WTC11 (cell line): ENCODE measurements around the gene KRT36. TPM values are rescaled to one million over a fixed set of nuclear protein-coding genes. Genes with fewer than 3 reads are reported as not detected.

Experiments used
- ATAC-seq: fragments of 200-7000 bp; cut with Tn5 transposase; 2 replicates; pipeline ENCODE4 v1.10.0; 2021; ENCODE audit warnings: mild to moderate bottlenecking, moderate library complexity
- CTCF ChIA-PET: fragments of 300-600 bp; sonication (Branson Sonifier 250); formaldehyde crosslinking; loops from one replicate; lab custom pipeline; 2021; ENCODE audit warnings: antibody characterized with exemption; lab: Charles Lee
- POLR2A ChIA-PET: fragments of 350-600 bp; sonication (Branson Sonifier 250); formaldehyde crosslinking; loops from one replicate; lab custom pipeline; 2021; ENCODE audit warnings: antibody characterized with exemption; lab: Charles Lee
- DNase-seq: peaks from one replicate; pipeline ENCODE4 v3.0.0; 2021; ENCODE audit warnings: low spot score
- H3K27ac Mint-ChIP-seq: 2 replicates; pipeline ENCODE4 v1.8.0; 2021; ENCODE audit warnings: mixed read lengths
- H3K27me3 Mint-ChIP-seq: 2 replicates; pipeline ENCODE4 v1.8.0; 2021; ENCODE audit warnings: low read depth, mild to moderate bottlenecking, moderate library complexity, mixed read lengths
- H3K36me3 Mint-ChIP-seq: 2 replicates; pipeline ENCODE4 v1.8.0; 2021; ENCODE audit warnings: mixed read lengths
- H3K4me1 Mint-ChIP-seq: 2 replicates; pipeline ENCODE4 v1.8.0; 2022; ENCODE audit warnings: mixed read lengths
- H3K4me3 Mint-ChIP-seq: 2 replicates; pipeline ENCODE4 v1.8.0; 2021; ENCODE audit warnings: mild to moderate bottlenecking, moderate library complexity, mixed read lengths
- H3K9me3 Mint-ChIP-seq: 2 replicates; pipeline ENCODE4 v1.8.0; 2021; ENCODE audit warnings: mixed read lengths
- ATF1 ChIP-seq: sonication (generic); formaldehyde crosslinking; IDR thresholded peaks from 2 replicates; pipeline ENCODE4 v1.8.1; 2023; ENCODE audit warnings: mild to moderate bottlenecking, moderate library complexity, missing genetic modification reagents
- CBFB ChIP-seq: sonication (generic); formaldehyde crosslinking; IDR thresholded peaks from 2 replicates; pipeline ENCODE4 v1.8.1; 2022; ENCODE audit warnings: mild to moderate bottlenecking, low read depth, missing genetic modification reagents
- CREB1 ChIP-seq: sonication (generic); formaldehyde crosslinking; IDR thresholded peaks from 2 replicates; pipeline ENCODE4 v1.8.0; 2023; ENCODE audit warnings: mild to moderate bottlenecking, missing genetic modification reagents
- E2F1 ChIP-seq: sonication (generic); formaldehyde crosslinking; IDR thresholded peaks from 2 replicates; pipeline ENCODE4 v1.8.0; 2022; ENCODE audit warnings: mild to moderate bottlenecking, missing genetic modification reagents
- FOXK1 ChIP-seq: sonication (generic); formaldehyde crosslinking; IDR thresholded peaks from 2 replicates; pipeline ENCODE4 v1.8.0; 2022; ENCODE audit warnings: mild to moderate bottlenecking, moderate library complexity, missing genetic modification reagents
- GABPB1 ChIP-seq: sonication (generic); formaldehyde crosslinking; IDR thresholded peaks from 2 replicates; pipeline ENCODE4 v1.8.1; 2023; ENCODE audit warnings: mild to moderate bottlenecking, missing genetic modification reagents
- GTF2I ChIP-seq: fragments of 250-450 bp; sonication (Bioruptor Pico); conservative IDR thresholded peaks from 2 replicates; pipeline ENCODE4 v1.4.0; 2021; ENCODE audit warnings: mild to moderate bottlenecking
- IRF2 ChIP-seq: sonication (generic); formaldehyde crosslinking; IDR thresholded peaks from 2 replicates; pipeline ENCODE4 v1.8.0; 2022; ENCODE audit warnings: low read depth, missing genetic modification reagents, borderline replicate concordance
- MYBL2 ChIP-seq: sonication (generic); formaldehyde crosslinking; IDR thresholded peaks from 2 replicates; pipeline ENCODE4 v1.8.1; 2023; ENCODE audit warnings: mild to moderate bottlenecking, moderate library complexity, missing genetic modification reagents
- NFYB ChIP-seq: sonication (generic); formaldehyde crosslinking; conservative IDR thresholded peaks from 2 replicates; pipeline ENCODE4 v1.8.0; 2022; ENCODE audit warnings: low read depth, missing genetic modification reagents
- NR1H2 ChIP-seq: sonication (generic); formaldehyde crosslinking; IDR thresholded peaks from 2 replicates; pipeline ENCODE4 v1.9.0; 2021; ENCODE audit warnings: mild to moderate bottlenecking, moderate library complexity, missing genetic modification reagents
- NR2C2 ChIP-seq: sonication (generic); formaldehyde crosslinking; IDR thresholded peaks from 2 replicates; pipeline ENCODE4 v1.8.0; 2022; ENCODE audit warnings: mild to moderate bottlenecking, missing genetic modification reagents
- NR3C1 ChIP-seq: sonication (generic); formaldehyde crosslinking; conservative IDR thresholded peaks from 2 replicates; pipeline ENCODE4 v1.8.1; 2023; ENCODE audit warnings: low read depth, mild to moderate bottlenecking, missing genetic modification reagents
- SMAD3 ChIP-seq: sonication (generic); formaldehyde crosslinking; IDR thresholded peaks from 2 replicates; pipeline ENCODE4 v1.8.0; 2022; ENCODE audit warnings: missing genetic modification reagents, mild to moderate bottlenecking, borderline replicate concordance
- SOX15 ChIP-seq: fragments of 250-450 bp; sonication (Bioruptor Pico); IDR thresholded peaks from 2 replicates; pipeline ENCODE4 v1.9.0; 2021; ENCODE audit warnings: mild to moderate bottlenecking
- ZBTB21 ChIP-seq: sonication (generic); formaldehyde crosslinking; IDR thresholded peaks from 2 replicates; pipeline ENCODE4 v1.8.1; 2023; ENCODE audit warnings: mild to moderate bottlenecking, missing genetic modification reagents, borderline replicate concordance
- total RNA-seq: library from RNA; stranded (reverse); gene quantifications from 3 replicates; pipeline ENCODE4 v1.2.3, GENCODE V29; 2021
- TF ChIP-seq, protein P1 (sequence below): sonication (generic); formaldehyde crosslinking; IDR thresholded peaks from 2 replicates; pipeline ENCODE4 v1.8.0; 2023; ENCODE audit warnings: mild to moderate bottlenecking, missing genetic modification reagents
- TF ChIP-seq, protein P2 (sequence below): sonication (generic); formaldehyde crosslinking; IDR thresholded peaks from 2 replicates; pipeline ENCODE4 v1.8.1; 2022; ENCODE audit warnings: missing genetic modification reagents, borderline replicate concordance
- TF ChIP-seq, protein P3 (sequence below): fragments of 200-600 bp; IDR thresholded peaks from 2 replicates; pipeline ENCODE4 v1.8.0; 2022; ENCODE audit warnings: antibody characterized with exemption
- TF ChIP-seq, protein P4 (sequence below): sonication (generic); formaldehyde crosslinking; IDR thresholded peaks from 2 replicates; pipeline ENCODE4 v1.8.1; 2022; ENCODE audit warnings: low read depth, mild to moderate bottlenecking, moderate library complexity, missing genetic modification reagents, borderline replicate concordance
- TF ChIP-seq, protein P5 (sequence below): sonication (generic); formaldehyde crosslinking; IDR thresholded peaks from 2 replicates; pipeline ENCODE4 v1.8.0; 2022; ENCODE audit warnings: mild to moderate bottlenecking, missing genetic modification reagents
- TF ChIP-seq, protein P6 (sequence below): fragments of 250-450 bp; sonication (Bioruptor Pico); IDR thresholded peaks from 2 replicates; pipeline ENCODE4 v2.1.2; 2022; ENCODE audit warnings: mild to moderate bottlenecking, moderate library complexity

Gene KRT36
- total RNA-seq, 1 experiment from 2014 or later: not detected

DNA sequence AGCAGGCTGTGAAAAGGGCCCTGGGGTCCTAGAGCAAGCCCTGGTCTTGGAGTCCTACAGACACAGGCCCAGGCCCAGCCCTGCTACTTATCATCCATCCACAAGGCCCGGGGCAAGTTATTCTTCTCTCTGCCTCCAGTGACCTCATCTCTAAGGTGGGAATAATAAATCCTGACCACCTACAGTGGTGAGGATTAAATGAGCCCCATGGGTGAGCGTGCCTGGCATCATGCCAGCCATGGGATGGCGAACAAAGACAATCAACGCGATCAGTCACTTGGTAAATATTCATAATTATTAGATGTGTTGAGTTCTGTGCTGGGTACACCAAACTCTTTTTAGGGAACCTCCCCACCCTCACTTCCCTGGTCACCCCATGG lies 23.4 kb upstream of the KRT36 start:
- ChIA-PET POLR2A (no interaction called here), CTCF (interaction anchor here (0.9 to 15.4 kb wide), 3 partner anchors 9 to 36 kb away, joined by 3 to 116 read pairs (median 3); no protein-coding TSS in a partner anchor)
- DNase-seq (no peak), ATAC-seq (no peak)
- no peak overlapping the region for H3K27ac Mint-ChIP-seq
- H3K4me1 Mint-ChIP-seq: peaks cover 24% of the 10 kb centered on the region
- H3K9me3 Mint-ChIP-seq: no peaks in the 10 kb centered on the region
- TF ChIP-seq, protein P1, sequence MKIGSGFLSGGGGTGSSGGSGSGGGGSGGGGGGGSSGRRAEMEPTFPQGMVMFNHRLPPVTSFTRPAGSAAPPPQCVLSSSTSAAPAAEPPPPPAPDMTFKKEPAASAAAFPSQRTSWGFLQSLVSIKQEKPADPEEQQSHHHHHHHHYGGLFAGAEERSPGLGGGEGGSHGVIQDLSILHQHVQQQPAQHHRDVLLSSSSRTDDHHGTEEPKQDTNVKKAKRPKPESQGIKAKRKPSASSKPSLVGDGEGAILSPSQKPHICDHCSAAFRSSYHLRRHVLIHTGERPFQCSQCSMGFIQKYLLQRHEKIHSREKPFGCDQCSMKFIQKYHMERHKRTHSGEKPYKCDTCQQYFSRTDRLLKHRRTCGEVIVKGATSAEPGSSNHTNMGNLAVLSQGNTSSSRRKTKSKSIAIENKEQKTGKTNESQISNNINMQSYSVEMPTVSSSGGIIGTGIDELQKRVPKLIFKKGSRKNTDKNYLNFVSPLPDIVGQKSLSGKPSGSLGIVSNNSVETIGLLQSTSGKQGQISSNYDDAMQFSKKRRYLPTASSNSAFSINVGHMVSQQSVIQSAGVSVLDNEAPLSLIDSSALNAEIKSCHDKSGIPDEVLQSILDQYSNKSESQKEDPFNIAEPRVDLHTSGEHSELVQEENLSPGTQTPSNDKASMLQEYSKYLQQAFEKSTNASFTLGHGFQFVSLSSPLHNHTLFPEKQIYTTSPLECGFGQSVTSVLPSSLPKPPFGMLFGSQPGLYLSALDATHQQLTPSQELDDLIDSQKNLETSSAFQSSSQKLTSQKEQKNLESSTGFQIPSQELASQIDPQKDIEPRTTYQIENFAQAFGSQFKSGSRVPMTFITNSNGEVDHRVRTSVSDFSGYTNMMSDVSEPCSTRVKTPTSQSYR: no peak
- TF ChIP-seq CREB1 (CRISPR knock-in tag) (no peak), SOX15 (CRISPR knock-in tag) (no peak), FOXK1 (no peak), NR1H2 (CRISPR knock-in tag) (no peak), GABPB1 (CRISPR knock-in tag) (no peak), MYBL2 (no peak), CBFB (CRISPR knock-in tag) (no peak), NR3C1 (CRISPR knock-in tag) (no peak), SMAD3 (no peak), NFYB (CRISPR knock-in tag) (no peak), IRF2 (CRISPR knock-in tag) (no peak), ATF1 (no peak)
- TF ChIP-seq, protein P2, sequence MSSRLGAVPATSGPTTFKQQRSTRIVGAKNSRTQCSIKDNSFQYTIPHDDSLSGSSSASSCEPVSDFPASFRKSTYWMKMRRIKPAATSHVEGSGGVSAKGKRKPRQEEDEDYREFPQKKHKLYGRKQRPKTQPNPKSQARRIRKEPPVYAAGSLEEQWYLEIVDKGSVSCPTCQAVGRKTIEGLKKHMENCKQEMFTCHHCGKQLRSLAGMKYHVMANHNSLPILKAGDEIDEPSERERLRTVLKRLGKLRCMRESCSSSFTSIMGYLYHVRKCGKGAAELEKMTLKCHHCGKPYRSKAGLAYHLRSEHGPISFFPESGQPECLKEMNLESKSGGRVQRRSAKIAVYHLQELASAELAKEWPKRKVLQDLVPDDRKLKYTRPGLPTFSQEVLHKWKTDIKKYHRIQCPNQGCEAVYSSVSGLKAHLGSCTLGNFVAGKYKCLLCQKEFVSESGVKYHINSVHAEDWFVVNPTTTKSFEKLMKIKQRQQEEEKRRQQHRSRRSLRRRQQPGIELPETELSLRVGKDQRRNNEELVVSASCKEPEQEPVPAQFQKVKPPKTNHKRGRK (CRISPR knock-in tag): no peak
- TF ChIP-seq, protein P3, sequence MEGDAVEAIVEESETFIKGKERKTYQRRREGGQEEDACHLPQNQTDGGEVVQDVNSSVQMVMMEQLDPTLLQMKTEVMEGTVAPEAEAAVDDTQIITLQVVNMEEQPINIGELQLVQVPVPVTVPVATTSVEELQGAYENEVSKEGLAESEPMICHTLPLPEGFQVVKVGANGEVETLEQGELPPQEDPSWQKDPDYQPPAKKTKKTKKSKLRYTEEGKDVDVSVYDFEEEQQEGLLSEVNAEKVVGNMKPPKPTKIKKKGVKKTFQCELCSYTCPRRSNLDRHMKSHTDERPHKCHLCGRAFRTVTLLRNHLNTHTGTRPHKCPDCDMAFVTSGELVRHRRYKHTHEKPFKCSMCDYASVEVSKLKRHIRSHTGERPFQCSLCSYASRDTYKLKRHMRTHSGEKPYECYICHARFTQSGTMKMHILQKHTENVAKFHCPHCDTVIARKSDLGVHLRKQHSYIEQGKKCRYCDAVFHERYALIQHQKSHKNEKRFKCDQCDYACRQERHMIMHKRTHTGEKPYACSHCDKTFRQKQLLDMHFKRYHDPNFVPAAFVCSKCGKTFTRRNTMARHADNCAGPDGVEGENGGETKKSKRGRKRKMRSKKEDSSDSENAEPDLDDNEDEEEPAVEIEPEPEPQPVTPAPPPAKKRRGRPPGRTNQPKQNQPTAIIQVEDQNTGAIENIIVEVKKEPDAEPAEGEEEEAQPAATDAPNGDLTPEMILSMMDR: no peak
- TF ChIP-seq, protein P4, sequence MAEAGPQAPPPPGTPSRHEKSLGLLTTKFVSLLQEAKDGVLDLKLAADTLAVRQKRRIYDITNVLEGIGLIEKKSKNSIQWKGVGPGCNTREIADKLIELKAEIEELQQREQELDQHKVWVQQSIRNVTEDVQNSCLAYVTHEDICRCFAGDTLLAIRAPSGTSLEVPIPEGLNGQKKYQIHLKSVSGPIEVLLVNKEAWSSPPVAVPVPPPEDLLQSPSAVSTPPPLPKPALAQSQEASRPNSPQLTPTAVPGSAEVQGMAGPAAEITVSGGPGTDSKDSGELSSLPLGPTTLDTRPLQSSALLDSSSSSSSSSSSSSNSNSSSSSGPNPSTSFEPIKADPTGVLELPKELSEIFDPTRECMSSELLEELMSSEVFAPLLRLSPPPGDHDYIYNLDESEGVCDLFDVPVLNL (CRISPR knock-in tag): no peak
- TF ChIP-seq, protein P5, sequence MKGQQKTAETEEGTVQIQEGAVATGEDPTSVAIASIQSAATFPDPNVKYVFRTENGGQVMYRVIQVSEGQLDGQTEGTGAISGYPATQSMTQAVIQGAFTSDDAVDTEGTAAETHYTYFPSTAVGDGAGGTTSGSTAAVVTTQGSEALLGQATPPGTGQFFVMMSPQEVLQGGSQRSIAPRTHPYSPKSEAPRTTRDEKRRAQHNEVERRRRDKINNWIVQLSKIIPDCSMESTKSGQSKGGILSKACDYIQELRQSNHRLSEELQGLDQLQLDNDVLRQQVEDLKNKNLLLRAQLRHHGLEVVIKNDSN (CRISPR knock-in tag): no peak
- no peaks in the 10 kb centered on the region; the same call in 1 of the 2 replicates for H3K27me3 Mint-ChIP-seq
- no peak overlapping the region for H3K4me3 Mint-ChIP-seq
- no peaks in the 10 kb centered on the region for H3K36me3 Mint-ChIP-seq

DNA sequence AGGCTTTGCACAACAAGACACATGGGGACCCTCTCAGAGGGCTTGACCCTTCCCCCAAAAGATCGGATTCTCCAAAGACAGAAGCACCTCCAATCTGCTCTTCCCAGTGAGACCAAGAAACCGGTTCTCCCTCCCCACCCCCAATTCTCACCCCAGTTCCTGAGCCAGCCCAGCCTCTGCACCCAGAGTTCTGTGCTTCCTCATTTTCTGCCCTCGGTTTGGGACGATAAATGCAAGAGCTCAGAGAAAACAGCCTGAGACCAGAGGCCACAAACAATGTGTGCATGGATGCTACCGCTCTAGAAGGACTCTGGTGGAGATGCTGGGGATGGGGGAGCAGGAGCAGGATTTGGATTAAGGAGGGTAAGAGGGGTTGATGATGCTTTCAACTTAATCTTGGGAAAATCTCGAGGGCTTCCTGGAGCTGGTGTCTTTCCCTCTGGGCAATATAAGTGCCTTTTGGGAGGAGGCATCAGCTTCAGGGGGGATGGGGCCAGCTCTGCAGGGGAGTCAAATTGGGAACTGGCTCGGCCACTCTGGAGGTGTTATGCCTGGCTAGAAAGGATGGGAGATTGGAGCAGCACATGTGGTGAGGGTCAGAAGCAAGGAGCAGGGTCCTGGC lies 22.9 kb upstream of the KRT36 start:
- Mint-ChIP-seq H3K4me3 (no peak overlapping the region), H3K27ac (no peak overlapping the region), H3K9me3 (no peaks in the 10 kb centered on the region), H3K4me1 (peaks cover 24% of the 10 kb centered on the region), H3K36me3 (no peaks in the 10 kb centered on the region), H3K27me3 (no peaks in the 10 kb centered on the region; the same call in 1 of the 2 replicates)
- ChIA-PET CTCF (interaction anchor here (0.9 to 15.4 kb wide), 4 partner anchors 9 to 136 kb away, joined by 3 to 116 read pairs (median 3); no protein-coding TSS in a partner anchor), POLR2A (no interaction called here)
- ATAC-seq (no peak), DNase-seq (no peak)
- no peak for TF ChIP-seq GTF2I
- TF ChIP-seq ZBTB21 (CRISPR knock-in tag): no peak
- TF ChIP-seq, protein P6, sequence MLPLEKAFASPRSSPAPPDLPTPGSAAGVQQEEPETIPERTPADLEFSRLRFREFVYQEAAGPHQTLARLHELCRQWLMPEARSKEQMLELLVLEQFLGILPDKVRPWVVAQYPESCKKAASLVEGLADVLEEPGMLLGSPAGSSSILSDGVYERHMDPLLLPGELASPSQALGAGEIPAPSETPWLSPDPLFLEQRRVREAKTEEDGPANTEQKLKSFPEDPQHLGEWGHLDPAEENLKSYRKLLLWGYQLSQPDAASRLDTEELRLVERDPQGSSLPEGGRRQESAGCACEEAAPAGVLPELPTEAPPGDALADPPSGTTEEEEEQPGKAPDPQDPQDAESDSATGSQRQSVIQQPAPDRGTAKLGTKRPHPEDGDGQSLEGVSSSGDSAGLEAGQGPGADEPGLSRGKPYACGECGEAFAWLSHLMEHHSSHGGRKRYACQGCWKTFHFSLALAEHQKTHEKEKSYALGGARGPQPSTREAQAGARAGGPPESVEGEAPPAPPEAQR (CRISPR knock-in tag): no peak
- TF ChIP-seq E2F1 (CRISPR knock-in tag): no peak
- TF ChIP-seq, protein P1: no peak
- TF ChIP-seq NR2C2 (CRISPR knock-in tag): no peak
